ENCODE measurements around the gene CD151. TPM values are rescaled to one million over a fixed set of nuclear protein-coding genes. Genes with fewer than 3 reads are reported as not detected.

The CD151 gene
- total RNA-seq, 1 experiment from 2014 or later = 115 TPM

DNA sequence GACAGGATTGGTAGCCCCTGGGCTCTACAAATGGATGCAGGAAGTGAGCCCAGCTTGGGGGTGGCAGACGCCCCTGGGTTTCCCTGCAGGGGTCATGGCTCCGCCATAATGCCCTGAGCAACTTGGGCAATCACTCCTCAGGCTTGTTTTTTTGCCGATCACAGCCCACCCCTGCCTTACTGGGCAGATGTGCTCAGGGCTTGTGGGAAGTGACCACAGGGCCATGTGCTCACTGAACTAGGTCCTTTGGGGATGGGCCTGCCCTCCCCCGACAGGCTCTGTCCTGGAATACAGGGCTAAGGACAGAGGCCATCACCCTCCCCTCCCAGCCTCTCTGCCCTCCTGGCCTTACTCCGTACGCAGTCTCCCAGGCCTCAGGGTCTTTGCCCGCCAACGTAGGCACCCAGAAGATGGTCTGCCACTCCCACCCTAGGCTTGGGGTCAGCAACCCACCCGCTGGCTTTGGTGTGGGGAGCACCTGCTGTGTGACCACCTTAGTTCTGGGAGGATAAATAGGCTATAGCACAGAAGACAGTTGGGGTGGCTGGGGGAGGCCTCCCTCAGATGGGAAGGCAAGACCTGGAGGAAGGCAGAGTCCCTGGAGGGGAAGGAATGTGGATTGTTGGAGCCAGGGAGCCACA is 19.2 kb upstream of the CD151 start (continued):
- peak; percentile 87; the same call in 1 of the 2 replicates for TF ChIP-seq EMX1 (CRISPR knock-in tag; IDR thresholded peaks at IDR 0.05)
- no peak for TF ChIP-seq TEAD1 (CRISPR knock-in tag; IDR thresholded peaks at IDR 0.05)
- TF ChIP-seq NFATC4 (CRISPR knock-in tag; IDR thresholded peaks at IDR 0.05) = peak; percentile 84
- no peak for TF ChIP-seq SOX15 (CRISPR knock-in tag; IDR thresholded peaks at IDR 0.05)
- TF ChIP-seq TCF7 (CRISPR knock-in tag; IDR thresholded peaks at IDR 0.05; ENCODE audit: low read depth) = no peak
- TF ChIP-seq PRRX2 (CRISPR knock-in tag; IDR thresholded peaks at IDR 0.05) = no peak; the same call in 1 of the 2 replicates
- TF ChIP-seq, protein P1, sequence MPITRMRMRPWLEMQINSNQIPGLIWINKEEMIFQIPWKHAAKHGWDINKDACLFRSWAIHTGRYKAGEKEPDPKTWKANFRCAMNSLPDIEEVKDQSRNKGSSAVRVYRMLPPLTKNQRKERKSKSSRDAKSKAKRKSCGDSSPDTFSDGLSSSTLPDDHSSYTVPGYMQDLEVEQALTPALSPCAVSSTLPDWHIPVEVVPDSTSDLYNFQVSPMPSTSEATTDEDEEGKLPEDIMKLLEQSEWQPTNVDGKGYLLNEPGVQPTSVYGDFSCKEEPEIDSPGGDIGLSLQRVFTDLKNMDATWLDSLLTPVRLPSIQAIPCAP (CRISPR knock-in tag; IDR thresholded peaks at IDR 0.05) = no peak
- TF ChIP-seq, protein P2, sequence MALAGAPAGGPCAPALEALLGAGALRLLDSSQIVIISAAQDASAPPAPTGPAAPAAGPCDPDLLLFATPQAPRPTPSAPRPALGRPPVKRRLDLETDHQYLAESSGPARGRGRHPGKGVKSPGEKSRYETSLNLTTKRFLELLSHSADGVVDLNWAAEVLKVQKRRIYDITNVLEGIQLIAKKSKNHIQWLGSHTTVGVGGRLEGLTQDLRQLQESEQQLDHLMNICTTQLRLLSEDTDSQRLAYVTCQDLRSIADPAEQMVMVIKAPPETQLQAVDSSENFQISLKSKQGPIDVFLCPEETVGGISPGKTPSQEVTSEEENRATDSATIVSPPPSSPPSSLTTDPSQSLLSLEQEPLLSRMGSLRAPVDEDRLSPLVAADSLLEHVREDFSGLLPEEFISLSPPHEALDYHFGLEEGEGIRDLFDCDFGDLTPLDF (CRISPR knock-in tag; IDR thresholded peaks at IDR 0.05) = no peak
- TF ChIP-seq, protein P3, sequence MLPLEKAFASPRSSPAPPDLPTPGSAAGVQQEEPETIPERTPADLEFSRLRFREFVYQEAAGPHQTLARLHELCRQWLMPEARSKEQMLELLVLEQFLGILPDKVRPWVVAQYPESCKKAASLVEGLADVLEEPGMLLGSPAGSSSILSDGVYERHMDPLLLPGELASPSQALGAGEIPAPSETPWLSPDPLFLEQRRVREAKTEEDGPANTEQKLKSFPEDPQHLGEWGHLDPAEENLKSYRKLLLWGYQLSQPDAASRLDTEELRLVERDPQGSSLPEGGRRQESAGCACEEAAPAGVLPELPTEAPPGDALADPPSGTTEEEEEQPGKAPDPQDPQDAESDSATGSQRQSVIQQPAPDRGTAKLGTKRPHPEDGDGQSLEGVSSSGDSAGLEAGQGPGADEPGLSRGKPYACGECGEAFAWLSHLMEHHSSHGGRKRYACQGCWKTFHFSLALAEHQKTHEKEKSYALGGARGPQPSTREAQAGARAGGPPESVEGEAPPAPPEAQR (CRISPR knock-in tag; IDR thresholded peaks at IDR 0.05) = no peak
- TF ChIP-seq RORB (CRISPR knock-in tag; IDR thresholded peaks at IDR 0.05) = no peak
- TF ChIP-seq, protein P4, sequence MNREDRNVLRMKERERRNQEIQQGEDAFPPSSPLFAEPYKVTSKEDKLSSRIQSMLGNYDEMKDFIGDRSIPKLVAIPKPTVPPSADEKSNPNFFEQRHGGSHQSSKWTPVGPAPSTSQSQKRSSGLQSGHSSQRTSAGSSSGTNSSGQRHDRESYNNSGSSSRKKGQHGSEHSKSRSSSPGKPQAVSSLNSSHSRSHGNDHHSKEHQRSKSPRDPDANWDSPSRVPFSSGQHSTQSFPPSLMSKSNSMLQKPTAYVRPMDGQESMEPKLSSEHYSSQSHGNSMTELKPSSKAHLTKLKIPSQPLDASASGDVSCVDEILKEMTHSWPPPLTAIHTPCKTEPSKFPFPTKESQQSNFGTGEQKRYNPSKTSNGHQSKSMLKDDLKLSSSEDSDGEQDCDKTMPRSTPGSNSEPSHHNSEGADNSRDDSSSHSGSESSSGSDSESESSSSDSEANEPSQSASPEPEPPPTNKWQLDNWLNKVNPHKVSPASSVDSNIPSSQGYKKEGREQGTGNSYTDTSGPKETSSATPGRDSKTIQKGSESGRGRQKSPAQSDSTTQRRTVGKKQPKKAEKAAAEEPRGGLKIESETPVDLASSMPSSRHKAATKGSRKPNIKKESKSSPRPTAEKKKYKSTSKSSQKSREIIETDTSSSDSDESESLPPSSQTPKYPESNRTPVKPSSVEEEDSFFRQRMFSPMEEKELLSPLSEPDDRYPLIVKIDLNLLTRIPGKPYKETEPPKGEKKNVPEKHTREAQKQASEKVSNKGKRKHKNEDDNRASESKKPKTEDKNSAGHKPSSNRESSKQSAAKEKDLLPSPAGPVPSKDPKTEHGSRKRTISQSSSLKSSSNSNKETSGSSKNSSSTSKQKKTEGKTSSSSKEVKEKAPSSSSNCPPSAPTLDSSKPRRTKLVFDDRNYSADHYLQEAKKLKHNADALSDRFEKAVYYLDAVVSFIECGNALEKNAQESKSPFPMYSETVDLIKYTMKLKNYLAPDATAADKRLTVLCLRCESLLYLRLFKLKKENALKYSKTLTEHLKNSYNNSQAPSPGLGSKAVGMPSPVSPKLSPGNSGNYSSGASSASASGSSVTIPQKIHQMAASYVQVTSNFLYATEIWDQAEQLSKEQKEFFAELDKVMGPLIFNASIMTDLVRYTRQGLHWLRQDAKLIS (CRISPR knock-in tag; IDR thresholded peaks at IDR 0.05; ENCODE audit: borderline replicate concordance) = no peak
- TF ChIP-seq, protein P5, sequence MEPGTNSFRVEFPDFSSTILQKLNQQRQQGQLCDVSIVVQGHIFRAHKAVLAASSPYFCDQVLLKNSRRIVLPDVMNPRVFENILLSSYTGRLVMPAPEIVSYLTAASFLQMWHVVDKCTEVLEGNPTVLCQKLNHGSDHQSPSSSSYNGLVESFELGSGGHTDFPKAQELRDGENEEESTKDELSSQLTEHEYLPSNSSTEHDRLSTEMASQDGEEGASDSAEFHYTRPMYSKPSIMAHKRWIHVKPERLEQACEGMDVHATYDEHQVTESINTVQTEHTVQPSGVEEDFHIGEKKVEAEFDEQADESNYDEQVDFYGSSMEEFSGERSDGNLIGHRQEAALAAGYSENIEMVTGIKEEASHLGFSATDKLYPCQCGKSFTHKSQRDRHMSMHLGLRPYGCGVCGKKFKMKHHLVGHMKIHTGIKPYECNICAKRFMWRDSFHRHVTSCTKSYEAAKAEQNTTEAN (CRISPR knock-in tag; IDR thresholded peaks at IDR 0.05) = no peak
- TF ChIP-seq, protein P6, sequence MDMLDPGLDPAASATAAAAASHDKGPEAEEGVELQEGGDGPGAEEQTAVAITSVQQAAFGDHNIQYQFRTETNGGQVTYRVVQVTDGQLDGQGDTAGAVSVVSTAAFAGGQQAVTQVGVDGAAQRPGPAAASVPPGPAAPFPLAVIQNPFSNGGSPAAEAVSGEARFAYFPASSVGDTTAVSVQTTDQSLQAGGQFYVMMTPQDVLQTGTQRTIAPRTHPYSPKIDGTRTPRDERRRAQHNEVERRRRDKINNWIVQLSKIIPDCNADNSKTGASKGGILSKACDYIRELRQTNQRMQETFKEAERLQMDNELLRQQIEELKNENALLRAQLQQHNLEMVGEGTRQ (CRISPR knock-in tag; IDR thresholded peaks at IDR 0.05) = no peak
- no peak for TF ChIP-seq ZNF423 (CRISPR knock-in tag; IDR thresholded peaks at IDR 0.05)
- TF ChIP-seq GTF2I (CRISPR knock-in tag; conservative IDR thresholded peaks at IDR 0.05) = no peak
- TF ChIP-seq NR2C2 (CRISPR knock-in tag; IDR thresholded peaks at IDR 0.05) = no peak
- TF ChIP-seq, protein P7, sequence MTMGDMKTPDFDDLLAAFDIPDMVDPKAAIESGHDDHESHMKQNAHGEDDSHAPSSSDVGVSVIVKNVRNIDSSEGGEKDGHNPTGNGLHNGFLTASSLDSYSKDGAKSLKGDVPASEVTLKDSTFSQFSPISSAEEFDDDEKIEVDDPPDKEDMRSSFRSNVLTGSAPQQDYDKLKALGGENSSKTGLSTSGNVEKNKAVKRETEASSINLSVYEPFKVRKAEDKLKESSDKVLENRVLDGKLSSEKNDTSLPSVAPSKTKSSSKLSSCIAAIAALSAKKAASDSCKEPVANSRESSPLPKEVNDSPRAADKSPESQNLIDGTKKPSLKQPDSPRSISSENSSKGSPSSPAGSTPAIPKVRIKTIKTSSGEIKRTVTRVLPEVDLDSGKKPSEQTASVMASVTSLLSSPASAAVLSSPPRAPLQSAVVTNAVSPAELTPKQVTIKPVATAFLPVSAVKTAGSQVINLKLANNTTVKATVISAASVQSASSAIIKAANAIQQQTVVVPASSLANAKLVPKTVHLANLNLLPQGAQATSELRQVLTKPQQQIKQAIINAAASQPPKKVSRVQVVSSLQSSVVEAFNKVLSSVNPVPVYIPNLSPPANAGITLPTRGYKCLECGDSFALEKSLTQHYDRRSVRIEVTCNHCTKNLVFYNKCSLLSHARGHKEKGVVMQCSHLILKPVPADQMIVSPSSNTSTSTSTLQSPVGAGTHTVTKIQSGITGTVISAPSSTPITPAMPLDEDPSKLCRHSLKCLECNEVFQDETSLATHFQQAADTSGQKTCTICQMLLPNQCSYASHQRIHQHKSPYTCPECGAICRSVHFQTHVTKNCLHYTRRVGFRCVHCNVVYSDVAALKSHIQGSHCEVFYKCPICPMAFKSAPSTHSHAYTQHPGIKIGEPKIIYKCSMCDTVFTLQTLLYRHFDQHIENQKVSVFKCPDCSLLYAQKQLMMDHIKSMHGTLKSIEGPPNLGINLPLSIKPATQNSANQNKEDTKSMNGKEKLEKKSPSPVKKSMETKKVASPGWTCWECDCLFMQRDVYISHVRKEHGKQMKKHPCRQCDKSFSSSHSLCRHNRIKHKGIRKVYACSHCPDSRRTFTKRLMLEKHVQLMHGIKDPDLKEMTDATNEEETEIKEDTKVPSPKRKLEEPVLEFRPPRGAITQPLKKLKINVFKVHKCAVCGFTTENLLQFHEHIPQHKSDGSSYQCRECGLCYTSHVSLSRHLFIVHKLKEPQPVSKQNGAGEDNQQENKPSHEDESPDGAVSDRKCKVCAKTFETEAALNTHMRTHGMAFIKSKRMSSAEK (CRISPR knock-in tag; IDR thresholded peaks at IDR 0.05; ENCODE audit: borderline replicate concordance) = peak; percentile 84; the same call in 1 of the 2 replicates
- TF ChIP-seq, protein P8, sequence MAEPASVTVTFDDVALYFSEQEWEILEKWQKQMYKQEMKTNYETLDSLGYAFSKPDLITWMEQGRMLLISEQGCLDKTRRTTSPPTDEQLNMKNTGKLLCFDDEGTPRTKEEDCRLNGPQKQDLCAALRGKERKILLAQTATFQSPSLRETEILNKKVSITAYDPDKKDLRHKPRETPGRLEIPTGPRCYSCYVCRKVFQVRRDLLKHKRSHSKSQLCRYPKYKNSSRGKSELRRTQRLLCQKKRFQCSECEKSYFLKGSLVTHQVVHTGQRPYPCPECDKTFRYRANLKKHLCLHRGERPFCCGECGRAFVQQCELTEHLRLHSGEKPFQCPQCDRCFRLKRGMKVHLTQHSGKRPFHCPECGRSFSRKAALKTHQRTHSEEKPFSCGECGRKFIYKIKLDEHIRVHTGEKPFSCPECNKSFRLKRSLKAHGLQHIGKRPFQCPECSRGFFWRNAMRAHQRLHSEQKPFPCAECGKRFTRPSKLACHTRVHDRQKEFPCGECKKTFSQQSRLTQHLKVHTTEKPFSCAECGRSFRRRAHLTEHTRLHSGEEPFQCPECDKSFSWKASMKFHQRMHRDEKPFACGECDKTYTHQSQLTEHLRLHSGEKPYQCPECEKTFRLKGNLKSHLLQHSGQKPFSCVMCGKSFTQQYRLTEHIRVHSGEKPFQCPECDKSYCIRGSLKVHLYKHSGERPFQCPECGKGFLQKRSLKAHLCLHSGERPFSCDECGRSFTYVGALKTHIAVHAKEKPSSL (CRISPR knock-in tag; conservative IDR thresholded peaks at IDR 0.05) = no peak
- no peak for TF ChIP-seq CREM (CRISPR knock-in tag; IDR thresholded peaks at IDR 0.05)
- no peak for TF ChIP-seq SP1 (CRISPR knock-in tag; conservative IDR thresholded peaks at IDR 0.05)

Data from WTC11 (cell line).